ENCODE data around the gene SLC13A5. TPM values are rescaled to one million over a fixed set of nuclear protein-coding genes. Genes with fewer than 3 reads are reported as not detected.
A peak's percentile ranks its signal among the peaks of the same experiment; 100 is the strongest.
"Not testable (repeated sequence)": the region's sequence is repeated elsewhere in the genome, so short reads cannot be mapped to it uniquely, and the experiment has no call there.

The SLC13A5 gene
- total RNA-seq, 1 experiment from 2014 or later, result not detected

DNA sequence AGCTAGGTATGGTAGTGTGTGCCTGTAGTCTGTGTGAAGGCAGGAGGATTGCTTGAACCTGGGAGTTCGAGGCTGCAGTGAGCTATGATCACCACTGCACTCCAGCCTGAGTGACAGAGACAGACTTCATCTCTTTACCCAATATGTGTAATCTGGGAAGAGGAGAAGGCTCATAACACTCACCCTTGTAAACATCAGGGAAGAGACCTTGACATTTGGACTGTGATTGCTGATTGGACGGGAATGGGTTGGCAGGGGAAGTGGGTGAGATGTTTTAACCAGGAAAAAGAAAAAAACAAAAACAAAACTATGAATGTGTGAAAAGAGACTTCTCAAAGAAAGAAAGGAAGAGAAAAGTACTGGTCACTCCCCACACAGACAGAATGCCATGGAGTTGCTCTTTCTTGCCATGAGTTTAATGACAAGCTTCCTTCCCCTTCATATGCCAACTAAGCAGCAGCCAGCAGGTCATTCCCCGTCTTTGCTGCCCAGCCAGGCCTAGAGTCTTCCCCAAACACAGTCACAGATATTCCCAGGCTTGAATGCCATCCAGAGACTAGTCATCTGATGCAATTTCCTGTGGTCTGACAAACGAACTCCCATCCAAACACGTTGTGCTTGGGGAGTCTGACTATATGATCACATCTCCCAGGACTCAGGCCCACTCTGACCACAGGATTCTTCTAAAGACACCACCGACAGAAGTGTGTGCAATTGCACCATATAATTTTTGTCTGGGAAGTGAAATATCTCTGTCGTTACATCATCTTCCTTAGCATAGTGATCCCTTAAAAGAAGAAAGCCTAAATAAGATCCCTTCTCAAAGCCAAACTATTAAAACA, 39.1 kb upstream of the SLC13A5 start:
- no peaks in the 10 kb centered on the region for H3K36me3 Mint-ChIP-seq (ENCODE audit: insufficient read depth, unreplicated experiment)
- POLR2A ChIA-PET, result interaction anchor here (1.2 kb wide), 1 partner anchor 34 kb away, joined by 3 read pairs; no protein-coding TSS in a partner anchor

DNA sequence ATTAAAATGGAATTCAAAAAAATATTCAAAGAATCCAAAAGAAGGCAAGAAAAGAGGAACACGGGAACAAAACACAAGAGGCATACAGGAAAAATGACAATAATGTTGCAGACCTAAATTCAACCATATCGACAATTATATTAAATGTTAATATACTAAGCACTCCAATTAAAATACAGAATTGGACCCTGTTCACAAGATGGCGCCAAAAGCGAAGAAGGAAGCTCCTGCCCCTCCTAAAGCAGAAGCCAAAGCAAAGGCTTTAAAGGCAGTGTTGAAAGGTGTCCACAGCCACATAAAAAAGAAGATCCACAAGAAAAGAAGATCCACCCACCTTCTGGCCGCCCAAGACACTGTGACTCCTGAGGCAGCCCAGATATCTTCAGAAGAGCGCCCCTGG, 36.4 kb upstream of the SLC13A5 start:
- H3K9me3 Mint-ChIP-seq (ENCODE audit: unreplicated experiment), result no peaks in the 10 kb centered on the region
- H3K4me3 Mint-ChIP-seq (ENCODE audit: unreplicated experiment), result no peak overlapping the region
- H3K27ac Mint-ChIP-seq (ENCODE audit: low read depth, unreplicated experiment), result no peak overlapping the region
- H3K27me3 Mint-ChIP-seq (ENCODE audit: insufficient read depth, unreplicated experiment), result no peaks in the 10 kb centered on the region
- BruUV-seq (replicated peaks), result no TSS peak
- POLR2A ChIA-PET, result interaction anchor here (0.7 kb wide), 1 partner anchor 1063 kb away, joined by 4 read pairs; no protein-coding TSS in a partner anchor
- H3K4me1 Mint-ChIP-seq (ENCODE audit: insufficient read depth, unreplicated experiment), result peaks cover 15% of the 10 kb centered on the region
- TF ChIP-seq, protein P1, sequence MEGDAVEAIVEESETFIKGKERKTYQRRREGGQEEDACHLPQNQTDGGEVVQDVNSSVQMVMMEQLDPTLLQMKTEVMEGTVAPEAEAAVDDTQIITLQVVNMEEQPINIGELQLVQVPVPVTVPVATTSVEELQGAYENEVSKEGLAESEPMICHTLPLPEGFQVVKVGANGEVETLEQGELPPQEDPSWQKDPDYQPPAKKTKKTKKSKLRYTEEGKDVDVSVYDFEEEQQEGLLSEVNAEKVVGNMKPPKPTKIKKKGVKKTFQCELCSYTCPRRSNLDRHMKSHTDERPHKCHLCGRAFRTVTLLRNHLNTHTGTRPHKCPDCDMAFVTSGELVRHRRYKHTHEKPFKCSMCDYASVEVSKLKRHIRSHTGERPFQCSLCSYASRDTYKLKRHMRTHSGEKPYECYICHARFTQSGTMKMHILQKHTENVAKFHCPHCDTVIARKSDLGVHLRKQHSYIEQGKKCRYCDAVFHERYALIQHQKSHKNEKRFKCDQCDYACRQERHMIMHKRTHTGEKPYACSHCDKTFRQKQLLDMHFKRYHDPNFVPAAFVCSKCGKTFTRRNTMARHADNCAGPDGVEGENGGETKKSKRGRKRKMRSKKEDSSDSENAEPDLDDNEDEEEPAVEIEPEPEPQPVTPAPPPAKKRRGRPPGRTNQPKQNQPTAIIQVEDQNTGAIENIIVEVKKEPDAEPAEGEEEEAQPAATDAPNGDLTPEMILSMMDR (IDR thresholded peaks at IDR 0.05; ENCODE audit: unreplicated experiment), result no peak
- H3K36me3 Mint-ChIP-seq (ENCODE audit: insufficient read depth, unreplicated experiment), result no peaks in the 10 kb centered on the region
- CTCF ChIA-PET, result interaction anchor here (0.5 kb wide), 1 partner anchor 1099 kb away, joined by 3 read pairs; no protein-coding TSS in a partner anchor
- peak; percentile 43 for DNase-seq (ENCODE audit: unreplicated experiment)
- intact Hi-C loops (cut with micrococcal nuclease), result no loop called here

More for the DNA sequence above, 39.1 kb upstream of the SLC13A5 start:
- Mint-ChIP-seq H3K9me3 (ENCODE audit: unreplicated experiment) (no peaks in the 10 kb centered on the region), H3K27me3 (ENCODE audit: insufficient read depth, unreplicated experiment) (no peaks in the 10 kb centered on the region), H3K4me3 (ENCODE audit: unreplicated experiment) (no peak overlapping the region), H3K27ac (ENCODE audit: low read depth, unreplicated experiment) (peak overlapping the region; percentile 89), H3K4me1 (ENCODE audit: insufficient read depth, unreplicated experiment) (peaks cover 15% of the 10 kb centered on the region)
- CTCF ChIA-PET, result interaction anchor here (0.6 to 1.7 kb wide), 2 partner anchors 18 to 317 kb away, joined by 3 to 5 read pairs; partner anchors contain the start of gene AIPL1
- TSS peak; percentile 98 for BruUV-seq (replicated peaks)
- peak; percentile 98 for DNase-seq (ENCODE audit: unreplicated experiment)
- intact Hi-C loops (cut with micrococcal nuclease), result no loop called here
- TF ChIP-seq, protein P1 (IDR thresholded peaks at IDR 0.05; ENCODE audit: unreplicated experiment), result no peak

DNA sequence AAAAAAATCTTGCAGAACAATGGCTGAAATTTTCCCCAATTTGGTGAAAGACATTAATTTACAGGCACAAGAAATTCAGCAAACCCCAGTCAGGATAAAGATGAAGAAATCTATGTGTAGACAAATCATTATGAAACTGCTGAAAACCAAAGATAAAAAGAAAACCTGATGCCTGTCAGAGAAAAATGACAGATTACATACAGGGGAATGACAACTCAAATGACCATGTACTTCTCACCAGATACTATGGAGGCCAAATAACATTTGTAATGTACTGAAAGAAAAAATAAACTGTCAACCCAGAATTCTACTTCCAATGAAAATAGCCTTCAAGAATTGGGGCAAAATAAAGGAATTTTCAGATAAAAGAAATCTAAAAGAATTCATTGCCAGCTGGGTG, 35.4 kb upstream of the SLC13A5 start:
- DNase-seq (ENCODE audit: unreplicated experiment), result no peak

DNA sequence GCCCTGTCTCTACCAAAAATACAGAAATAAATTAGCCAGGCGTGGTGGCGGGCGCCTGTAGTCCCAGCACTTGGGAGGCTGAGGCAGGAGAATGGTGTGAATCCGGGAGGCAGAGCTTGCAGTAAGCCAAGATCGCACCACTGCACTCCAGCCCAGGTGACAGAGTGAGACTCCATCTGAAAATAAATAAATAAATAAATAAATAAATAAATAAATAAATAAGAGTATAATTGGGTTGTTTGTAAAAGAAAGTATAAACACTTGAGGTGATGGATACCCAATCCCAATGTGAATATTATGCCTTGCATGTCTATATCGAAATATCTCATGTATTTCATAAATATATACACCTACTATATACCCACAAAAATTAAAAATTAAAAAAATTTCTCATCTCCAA, 33.5 kb upstream of the SLC13A5 start:
- BruUV-seq (replicated peaks); H3K27me3 Mint-ChIP-seq (ENCODE audit: insufficient read depth, unreplicated experiment); H3K36me3 Mint-ChIP-seq (ENCODE audit: insufficient read depth, unreplicated experiment); H3K4me3 Mint-ChIP-seq (ENCODE audit: unreplicated experiment); DNase-seq (ENCODE audit: unreplicated experiment); H3K4me1 Mint-ChIP-seq (ENCODE audit: insufficient read depth, unreplicated experiment); CTCF ChIA-PET; intact Hi-C loops (cut with micrococcal nuclease); H3K27ac Mint-ChIP-seq (ENCODE audit: low read depth, unreplicated experiment): not testable (repeated sequence)
- POLR2A ChIA-PET, result interaction anchor here (1.2 kb wide), 1 partner anchor 118 kb away, joined by 3 read pairs; no protein-coding TSS in a partner anchor
- peaks cover 11% of the 10 kb centered on the region for H3K9me3 Mint-ChIP-seq (ENCODE audit: unreplicated experiment)

More for the DNA sequence above, 35.4 kb upstream of the SLC13A5 start:
- H3K4me1 Mint-ChIP-seq (ENCODE audit: insufficient read depth, unreplicated experiment), result peaks cover 15% of the 10 kb centered on the region
- TF ChIP-seq, protein P1 (IDR thresholded peaks at IDR 0.05; ENCODE audit: unreplicated experiment), result no peak
- no peaks in the 10 kb centered on the region for H3K27me3 Mint-ChIP-seq (ENCODE audit: insufficient read depth, unreplicated experiment)
- no peaks in the 10 kb centered on the region for H3K36me3 Mint-ChIP-seq (ENCODE audit: insufficient read depth, unreplicated experiment)
- no peak overlapping the region for H3K27ac Mint-ChIP-seq (ENCODE audit: low read depth, unreplicated experiment)
- intact Hi-C loops (cut with micrococcal nuclease), result no loop called here
- ChIA-PET POLR2A (no interaction called here), CTCF (no interaction called here)
- H3K9me3 Mint-ChIP-seq (ENCODE audit: unreplicated experiment), result no peaks in the 10 kb centered on the region
- H3K4me3 Mint-ChIP-seq (ENCODE audit: unreplicated experiment), result no peak overlapping the region
- no TSS peak for BruUV-seq (replicated peaks)

Data from MCF 10A (cell line).